HG02852 (cell line): ENCODE measurements around the gene KPNA3.
"Not testable (repeated sequence)": the region's sequence is repeated elsewhere in the genome, so short reads cannot be mapped to it uniquely, and the experiment has no call there.

ENCODE experiments used
- ATAC-seq: cut with Tn5 transposase; IDR thresholded peaks from one replicate; pipeline ENCODE4 v1.9.1; 2021; ENCODE audit warnings: mild to moderate bottlenecking, moderate library complexity; ENCODE audit not compliant: unreplicated experiment

The KPNA3 gene

DNA sequence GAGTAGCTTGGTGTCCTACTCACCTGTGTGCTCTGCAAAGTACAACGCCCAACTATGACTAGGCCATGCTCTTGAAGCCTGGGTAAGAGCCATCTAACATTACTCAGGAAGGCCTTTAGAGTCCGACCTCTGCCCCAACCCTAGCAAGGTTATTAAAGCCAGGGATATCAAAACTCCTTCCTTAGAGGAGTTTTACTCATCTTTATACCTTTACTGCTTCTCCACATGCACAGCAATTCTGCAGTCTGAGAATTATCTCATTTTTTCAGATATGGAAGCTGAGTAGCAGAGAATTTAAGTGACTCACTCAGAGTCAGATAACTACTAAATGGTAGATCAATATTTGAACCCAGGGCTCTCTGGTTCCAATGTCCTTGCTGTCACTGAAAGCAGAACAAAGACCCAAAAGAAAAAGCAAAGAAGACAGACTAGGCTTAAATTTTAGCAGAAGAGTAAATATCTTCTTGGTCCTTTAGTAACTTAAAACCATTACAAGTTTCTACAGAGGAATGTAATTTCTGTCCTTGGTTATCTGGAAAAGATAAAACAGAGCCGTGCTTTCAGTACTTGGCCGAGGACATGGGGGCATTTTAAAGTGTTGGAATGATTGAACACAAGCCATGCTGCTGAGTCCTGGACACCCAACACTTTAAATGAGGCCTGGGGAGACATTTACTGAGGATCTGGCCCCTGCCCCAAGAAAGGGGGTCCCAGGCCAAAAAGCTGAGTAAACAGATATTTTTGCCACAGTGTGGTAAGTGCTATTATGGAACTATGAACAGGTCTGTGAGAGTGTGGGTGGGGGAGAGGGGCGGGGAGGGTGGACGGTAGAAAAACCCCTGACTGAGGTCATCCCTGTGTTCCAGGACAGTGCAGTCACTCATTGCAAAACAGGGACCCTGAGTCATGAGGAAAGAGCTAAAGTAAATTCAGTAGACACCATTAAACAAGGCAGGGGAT is 18.4 kb upstream of the KPNA3 start:
- ATAC-seq, result no peak

DNA sequence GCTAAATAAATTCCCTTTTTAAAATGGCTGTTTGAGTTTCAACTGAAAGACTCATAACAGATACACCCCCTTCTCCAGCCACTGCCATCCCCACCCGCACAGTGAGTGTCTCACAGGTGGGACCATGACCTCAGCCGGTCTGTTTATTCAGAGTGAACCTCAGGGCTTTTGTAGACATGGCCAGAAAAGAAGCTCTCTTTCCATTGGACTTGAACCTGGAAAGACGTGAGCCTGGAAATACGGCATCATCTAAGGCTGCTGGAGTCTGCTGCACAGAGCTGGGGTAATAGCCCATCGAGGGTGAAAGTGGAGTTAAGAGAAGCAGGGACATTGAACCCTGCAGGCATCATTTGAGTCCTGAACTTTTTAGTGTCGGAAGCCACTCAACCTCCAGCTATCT is 15.2 kb upstream of the KPNA3 start:
- no peak for ATAC-seq

DNA sequence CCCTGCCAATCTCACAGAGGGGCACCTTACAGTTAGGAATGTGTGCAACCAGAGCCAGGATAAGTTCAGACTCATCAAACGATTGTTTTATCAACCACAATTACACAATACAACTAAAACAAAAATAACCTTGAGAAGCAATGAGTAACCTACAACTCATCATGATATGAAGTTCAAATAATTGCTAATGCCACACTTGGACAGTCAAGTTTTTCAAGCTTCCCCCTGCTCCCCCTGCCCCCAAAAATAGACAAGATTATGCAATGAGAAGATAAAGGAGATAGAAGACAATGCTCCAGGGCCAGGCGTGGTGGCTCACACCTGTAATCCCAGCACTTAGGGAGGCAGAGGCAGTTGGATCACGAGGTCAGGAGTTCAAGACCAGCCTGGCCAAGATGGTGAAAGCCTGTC is 13.6 kb upstream of the KPNA3 start:
- ATAC-seq, result no peak

DNA sequence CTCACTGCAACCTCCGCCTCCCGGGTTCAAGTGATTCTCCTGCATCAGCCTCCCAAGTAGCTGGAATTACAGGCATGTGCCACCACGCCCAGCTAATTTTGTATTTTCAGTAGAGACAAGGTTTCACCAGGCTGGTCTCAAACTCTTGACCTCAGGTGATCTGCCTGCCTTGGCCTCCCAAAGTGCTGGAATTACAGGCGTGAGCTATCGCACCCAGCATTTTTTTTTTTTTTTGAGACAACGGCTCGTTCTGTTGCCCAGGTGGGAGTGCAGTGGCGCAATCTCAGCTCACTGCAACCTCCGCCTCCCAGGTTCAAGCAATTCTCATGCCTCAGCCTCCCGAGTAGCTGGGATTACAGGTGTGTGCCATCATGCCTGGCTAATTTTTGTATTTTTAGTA is 10.6 kb upstream of the KPNA3 start:
- ATAC-seq, result not testable (repeated sequence)

DNA sequence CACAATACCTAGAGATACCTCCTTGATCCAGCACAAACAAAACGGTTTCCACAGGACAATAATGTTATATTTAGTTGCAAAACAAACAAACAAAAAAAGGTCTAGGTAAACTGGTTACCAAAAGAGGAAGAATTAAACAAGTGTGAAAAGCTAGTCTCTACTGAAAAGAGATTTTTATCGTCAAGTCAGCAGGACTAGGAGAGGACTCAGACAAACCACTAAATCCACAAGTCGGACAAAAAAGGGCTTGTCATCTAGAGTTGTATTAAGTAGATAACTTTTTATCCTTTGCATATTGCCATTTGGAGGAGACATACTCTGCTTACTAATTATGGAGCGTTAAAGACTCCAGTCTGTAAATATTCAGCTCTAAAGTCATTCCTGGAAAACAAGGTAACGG is 9.9 kb upstream of the KPNA3 start:
- no peak for ATAC-seq

DNA sequence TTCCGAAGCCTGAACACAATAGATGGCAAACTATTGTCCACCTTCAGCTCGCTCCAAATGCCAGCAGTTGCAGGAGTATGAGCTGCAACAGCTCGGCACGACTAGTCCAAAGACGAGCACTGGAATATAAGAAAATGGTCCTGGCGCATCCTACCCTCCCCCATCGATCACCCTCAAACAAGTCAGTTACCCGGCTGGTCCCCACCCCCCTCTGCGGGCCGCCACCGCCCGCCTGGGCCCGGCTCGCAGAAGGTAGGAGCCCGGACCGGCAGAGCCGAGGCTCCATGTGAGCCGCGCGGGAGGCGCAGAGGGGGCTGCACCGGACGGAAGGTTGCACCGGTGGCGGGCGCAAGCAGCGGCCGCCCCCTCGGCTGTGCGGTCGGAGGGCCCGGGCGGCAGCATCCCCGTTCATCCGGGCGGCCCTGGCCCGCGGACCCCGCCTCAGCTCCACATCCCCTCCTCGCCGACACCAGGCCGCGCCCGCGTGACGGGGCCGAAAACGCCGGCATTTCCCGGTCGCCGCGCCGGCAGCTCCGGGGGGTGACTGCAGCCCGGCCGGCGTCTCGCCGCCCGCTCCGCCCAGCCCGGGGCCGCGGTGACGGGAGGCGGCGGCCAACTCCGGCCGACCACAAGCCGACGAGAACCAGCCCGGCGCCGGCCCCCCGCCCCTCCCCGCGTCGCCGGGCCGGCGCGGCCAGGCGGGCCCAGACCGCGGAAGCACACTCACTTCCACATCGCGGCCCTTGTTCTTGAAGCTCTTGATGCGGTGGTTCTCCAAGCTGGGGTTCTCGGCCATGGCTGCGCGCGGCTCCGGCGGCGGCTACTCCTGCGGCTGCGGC is 552 bp downstream of the KPNA3 start:
- ATAC-seq, result peak; percentile 26

DNA sequence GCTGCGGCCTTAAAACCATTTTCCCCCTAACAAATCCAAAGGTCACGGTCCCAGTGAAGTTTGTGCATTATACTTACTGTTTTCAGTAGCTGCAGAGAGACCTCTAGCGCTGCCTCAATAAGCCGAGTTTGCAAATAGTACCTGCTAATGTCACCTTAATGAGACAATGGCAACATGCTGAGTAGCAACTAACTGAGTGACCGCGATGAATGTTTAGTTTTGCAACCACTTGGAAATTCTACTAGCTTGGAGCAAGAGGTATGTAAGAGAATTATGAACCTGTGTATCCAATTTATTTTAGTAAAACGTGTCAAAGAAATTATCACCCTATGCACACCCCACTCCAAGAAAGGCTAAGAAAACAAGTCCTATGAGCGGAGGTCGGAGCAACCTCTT is 1.2 kb downstream of the KPNA3 start:
- no peak for ATAC-seq

DNA sequence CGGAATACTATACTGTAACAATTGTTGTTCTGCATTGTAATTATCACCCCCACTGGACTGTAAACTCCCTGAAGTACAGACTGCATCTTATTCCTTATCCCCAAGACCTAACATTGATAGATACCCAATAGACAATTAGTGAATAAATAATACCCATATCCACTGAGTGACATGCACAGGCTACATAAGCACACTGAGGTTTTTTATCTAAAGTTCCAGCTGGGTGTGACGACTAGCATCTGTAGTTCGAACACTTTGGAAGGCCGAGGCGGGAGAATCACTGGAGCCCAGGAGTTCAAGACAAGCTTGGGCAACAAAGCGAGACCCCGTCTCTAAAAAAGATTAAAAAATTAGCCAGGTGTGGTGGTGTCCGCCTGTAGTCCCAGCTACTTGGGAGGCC is 2.5 kb downstream of the KPNA3 start:
- no peak for ATAC-seq

DNA sequence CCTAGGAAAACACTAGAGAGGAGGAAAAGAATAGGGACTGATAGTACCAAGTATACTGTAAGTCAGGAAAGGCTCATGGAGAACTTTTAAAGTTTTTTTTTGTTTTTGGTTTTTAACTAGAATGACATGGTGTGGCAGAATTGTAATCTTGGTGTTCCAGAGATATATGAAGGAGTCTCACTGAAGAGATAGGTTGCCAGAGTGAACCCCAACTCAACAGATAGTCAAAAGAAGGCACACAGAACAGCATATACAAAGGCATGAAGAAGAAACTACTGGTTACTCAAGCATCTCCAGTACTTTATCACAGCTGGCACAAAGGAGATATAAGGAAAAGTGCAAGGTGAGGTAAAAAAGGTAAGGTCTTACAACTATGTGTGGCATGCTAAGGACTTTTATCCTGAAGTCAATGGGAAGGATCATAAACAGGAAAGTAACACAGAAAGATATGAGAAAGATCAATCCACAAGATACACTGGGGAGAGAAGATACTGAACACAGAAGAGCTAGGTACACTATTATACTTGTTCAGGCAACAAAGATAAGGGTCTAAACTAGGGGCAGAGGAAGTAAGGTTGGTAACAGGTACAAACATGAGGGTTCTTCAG is 6.0 kb downstream of the KPNA3 start:
- ATAC-seq, result no peak

DNA sequence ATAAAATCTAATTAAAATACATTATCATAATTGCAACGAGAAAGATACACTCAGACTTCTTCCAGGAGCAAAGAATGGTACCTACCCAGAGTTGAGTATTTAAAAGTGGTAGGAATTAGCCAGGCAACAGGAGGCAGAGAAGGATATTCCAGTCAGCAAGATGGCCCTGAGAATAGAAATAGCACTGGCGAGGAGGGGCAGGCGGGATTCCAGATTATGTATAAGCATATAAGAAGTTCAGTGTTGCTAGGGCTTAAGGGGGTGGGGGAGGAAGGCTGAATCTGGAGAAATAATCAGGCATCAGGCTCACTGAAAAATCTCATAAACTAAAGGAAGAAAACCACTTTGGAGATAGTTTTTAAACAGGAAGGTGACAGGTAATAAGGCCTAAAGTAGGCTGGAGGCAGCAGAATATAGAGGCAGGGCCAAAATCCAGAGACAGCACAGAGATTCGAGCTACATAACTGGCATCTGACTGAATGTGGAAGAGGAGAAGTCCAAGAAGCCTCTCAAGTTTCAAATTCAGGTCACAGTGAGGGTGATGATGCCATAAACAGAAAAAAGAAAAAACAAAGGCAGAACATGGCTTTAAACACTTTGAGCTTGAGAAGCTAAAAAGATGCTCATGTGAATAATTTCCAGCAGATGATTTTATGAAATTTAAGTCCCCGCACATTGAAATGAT is 7.5 kb downstream of the KPNA3 start:
- no peak for ATAC-seq

DNA sequence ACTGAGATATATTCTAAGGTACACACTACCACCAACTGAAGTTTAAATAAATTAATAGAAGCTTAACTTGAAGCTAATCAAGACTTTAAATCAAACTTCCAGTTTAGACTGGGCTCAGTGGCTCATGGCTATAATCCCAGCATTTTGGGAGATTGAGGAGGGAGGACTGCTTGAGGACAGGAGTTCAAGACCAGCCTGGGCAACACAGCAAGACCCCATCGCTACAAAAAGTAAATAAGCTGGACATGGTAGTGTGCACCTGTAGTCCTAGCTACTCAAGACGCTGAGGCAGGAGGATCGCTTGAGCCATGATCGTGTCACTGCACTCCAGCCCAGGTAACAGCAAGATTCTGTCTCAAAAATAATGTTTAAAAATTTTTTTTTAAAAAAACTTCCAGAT is 8.6 kb downstream of the KPNA3 start:
- no peak for ATAC-seq

DNA sequence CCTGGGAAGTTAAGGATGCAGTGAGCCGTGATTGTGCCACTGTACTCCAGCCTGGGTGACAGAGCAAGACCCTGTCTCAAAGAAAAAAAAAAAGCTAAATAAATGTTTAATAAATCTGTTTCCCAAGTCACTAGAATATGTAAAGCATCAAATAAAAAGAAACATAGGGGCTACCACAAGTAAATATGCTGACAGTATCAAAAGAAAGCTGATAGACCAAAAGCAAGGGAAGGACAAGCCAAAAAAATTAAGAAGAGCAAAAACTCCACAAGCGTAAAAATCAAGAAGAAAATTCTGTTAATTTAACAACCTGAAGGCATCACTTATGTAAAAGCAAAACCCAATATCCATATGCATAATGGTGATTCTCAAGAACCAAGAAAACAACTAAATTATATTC is 9.7 kb downstream of the KPNA3 start:
- ATAC-seq, result no peak

DNA sequence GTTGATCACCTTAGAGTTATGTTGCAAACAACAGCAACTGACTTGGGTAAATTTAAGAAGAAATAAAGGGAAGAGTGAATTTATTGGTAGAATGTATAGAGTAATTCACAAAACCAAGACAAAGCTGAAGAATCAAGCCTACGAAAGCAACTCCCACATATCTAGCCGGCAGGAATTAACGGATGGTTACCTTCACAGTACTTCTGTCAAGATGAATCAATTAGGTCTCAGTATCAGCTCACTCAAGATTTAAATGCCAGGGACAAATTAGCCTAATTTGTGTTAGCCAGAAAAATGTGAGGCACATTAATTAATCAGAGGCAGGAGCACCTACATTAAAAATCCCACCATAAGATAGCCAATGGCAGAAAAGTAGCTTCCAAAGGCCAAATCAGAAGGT is 10.7 kb downstream of the KPNA3 start:
- no peak for ATAC-seq

DNA sequence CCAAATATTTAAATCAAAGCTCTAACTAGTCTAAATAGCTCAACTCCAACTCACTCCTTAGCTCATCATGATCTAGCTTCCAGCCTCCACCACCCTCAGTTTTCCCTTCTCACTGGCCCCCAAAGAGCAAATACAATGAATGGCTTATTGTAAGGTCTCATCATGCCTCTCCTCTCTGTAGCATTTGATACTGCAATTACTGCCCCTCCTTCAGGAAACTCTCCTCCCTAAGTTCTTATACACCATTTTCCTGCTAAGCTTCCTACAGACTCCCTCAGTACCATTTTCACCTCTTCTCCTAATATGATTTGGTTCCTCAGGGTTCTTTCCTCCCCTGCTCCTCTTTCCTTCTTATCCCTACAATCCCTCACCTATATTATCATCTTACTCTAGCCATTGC is 12.8 kb downstream of the KPNA3 start:
- ATAC-seq, result no peak

DNA sequence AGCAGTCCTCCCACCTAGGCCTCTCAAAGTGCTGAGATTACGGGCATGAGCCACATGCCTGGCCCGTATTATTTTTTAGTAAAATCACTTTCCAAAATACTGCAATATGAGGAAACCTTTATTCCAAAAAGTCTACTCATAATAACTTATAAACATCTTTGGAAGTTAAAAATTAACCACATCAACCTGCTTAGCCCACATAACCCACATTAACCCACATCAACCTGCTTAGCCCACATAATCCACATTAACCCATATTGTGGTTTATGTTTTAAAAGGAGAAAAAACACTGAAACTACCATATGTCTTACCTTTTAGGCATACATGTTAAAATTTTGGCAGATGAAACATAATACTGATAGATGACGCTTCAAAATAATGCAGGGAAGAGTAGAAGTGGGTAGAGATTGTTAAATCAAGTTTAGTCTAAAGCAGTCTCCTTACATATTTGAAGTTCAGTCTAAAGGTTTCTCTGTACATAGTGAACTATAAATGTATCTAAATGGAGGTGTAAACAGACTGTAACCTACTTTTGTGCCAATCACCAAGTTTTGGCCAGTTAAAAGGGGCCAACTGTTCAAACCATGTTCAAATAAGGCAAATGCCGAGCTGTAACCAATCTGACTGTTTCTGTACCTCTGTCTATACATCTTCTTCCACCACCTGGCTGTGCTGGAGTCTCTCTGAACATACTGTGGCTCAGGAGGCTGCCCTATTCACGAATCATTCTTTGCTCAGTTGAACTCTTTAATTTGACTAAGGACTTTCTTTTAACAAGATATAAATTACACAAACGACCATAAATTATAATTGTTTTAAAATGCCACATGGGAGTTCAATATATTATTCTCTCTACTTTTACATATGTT is 14.5 kb downstream of the KPNA3 start:
- no peak for ATAC-seq

DNA sequence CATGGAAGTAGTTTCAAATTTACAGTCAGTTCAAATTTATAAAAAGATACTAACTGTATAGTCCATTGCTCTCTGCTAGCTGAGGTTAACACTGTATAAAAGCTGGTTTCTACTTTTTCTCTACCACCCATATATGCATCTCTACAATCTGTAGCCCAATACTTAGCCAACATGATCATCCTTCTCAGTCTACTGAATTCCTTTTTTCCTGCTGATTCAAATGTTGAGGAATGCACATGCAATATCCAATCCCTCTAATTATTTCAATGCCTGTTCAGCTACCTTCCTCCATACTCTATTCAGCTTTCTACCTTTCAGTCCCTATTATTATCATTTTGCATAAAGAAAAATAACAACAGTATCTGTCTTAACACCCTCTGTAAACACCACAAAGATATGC is 15.6 kb downstream of the KPNA3 start:
- ATAC-seq, result no peak

DNA sequence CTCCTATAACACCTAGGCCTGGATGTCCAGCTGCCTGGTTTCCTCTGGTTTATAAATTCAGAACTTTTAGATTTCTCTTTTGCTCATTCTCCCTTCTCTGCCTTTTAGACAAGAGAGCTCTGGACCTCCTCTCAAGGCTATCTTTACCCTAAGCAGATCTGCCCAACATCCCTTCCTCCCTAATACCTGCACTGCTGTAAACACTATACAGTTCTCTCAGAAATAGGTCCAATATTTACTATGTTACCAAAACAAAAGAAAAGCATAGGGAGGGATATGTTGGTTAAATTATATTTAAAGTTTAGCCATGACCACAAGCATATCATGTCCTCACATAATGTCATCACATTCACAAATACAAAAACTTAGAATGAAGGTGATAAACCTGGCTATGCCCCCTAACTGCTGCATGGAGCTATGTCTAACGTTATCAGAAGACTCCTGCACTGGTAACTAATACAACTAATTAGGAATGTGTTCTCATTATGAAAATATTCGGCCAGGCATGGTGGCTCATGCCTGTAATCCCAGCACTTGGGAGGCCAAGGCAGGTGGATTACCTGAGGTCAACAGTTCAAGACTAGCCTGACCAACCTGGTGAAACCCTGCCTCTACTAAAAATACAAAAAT is 18.0 kb downstream of the KPNA3 start:
- ATAC-seq, result no peak

DNA sequence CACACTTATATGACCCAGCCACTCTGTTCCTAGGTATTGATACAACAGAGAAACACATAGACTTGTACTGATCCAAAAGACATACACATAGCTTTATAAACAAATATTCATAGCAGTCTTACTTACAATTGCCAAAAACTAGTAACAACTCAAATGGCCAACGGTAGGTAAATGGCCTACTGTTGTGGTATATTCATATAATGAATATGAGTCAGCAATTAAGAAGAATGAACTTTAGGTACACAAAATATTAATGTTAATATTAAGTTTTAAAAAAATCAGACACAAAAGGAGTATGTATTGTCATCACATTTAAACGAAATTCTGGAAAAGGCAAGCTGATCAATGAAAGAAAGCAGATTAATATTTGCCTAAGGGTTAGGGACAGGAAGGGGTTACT is 19.7 kb downstream of the KPNA3 start:
- ATAC-seq, result no peak

DNA sequence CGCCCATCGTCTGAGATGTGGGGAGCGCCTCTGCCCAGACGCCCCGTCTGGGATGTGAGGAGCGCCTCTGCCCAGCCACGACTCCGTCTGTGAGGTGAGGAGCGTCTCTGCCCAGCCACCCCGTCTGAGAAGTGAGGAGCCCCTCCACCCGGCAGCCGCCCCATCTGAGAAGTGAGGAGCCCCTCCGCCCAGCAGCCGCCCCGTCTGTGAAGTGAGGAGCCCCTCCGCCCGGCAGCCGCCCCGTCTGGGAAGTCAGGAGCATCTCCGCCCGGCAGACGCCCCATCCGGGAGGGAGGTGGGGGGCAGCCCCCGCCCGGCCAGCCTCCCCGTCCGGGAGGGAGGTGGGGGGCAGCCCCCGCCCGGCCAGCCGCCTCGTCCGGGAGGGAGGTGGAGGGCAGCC is 30.7 kb downstream of the KPNA3 start:
- ATAC-seq, result not testable (repeated sequence)

DNA sequence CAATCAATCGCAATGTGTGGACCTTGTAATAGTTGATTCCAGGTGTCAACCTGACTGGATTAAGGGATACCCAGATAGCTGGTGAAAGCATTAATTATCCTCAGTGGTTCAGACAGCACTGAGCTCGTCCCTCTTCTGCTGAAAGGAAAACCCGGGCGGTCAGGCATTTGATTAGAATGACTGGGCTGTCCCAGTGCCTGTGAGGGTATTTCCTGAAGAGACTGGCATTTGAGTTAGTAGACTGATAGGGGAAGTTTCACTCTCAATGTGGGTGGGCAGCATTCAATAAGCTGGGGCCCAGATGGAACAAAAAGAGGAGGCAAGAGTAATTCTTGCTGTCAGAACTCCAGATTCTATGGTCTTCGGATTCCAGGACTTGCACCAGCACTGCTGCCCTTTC is 31.9 kb downstream of the KPNA3 start:
- ATAC-seq, result no peak
